ENCODE measurements around the gene CDK3.

The CDK3 gene

DNA sequence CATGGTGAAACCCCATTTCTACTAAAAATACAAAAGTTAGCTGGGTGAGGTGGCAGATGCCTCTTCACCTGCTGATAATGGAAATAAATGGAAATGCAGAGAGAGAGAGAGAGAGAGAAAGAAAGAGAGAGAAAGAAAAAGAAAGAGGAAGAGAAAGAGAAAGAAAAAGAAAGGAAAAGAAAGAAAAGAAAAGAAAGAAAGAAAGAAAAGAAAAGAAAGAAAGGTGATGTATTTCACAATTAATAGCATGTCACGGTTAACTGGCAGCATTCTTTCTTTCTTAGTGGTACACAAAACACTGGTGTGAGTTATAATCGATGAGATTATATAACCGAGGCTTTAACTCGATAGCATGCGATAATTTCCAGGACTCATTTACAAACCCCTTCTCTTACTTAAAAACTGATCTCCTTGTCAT, 24.9 kb upstream of the CDK3 start:
- Histone ChIP-seq H3K27ac (ENCODE audit: low read depth, low read length) (peak overlapping the region; percentile 79), H3K4me1 (ENCODE audit: control insufficient read depth in 5 of 5, insufficient read depth in 5 of 5, low read length in 5 of 5) (peaks cover 1 to 55% (median 39%) of the 10 kb centered on the region in 5 donors), H3K9ac (ENCODE audit: low read length in 5 of 5) (peak overlapping the region; percentile 2 to 78 (median 64)), H3K9me3 (ENCODE audit: control insufficient read depth in 5 of 5, low read length in 5 of 5) (no peaks in the 10 kb centered on the region), H3K4me3 (ENCODE audit: low read depth in 1 of 5, low read length in 5 of 5) (peak overlapping the region; percentile 1 to 49 (median 23)), H3K36me3 (ENCODE audit: control insufficient read depth in 5 of 5, insufficient read depth in 5 of 5, low read length in 5 of 5) (peaks cover 4 to 25% (median 13%) of the 10 kb centered on the region in 5 donors), H3K27me3 (ENCODE audit: control insufficient read depth in 5 of 5, insufficient read depth in 4 of 5, low read length in 5 of 5) (no peaks in the 10 kb centered on the region)

DNA sequence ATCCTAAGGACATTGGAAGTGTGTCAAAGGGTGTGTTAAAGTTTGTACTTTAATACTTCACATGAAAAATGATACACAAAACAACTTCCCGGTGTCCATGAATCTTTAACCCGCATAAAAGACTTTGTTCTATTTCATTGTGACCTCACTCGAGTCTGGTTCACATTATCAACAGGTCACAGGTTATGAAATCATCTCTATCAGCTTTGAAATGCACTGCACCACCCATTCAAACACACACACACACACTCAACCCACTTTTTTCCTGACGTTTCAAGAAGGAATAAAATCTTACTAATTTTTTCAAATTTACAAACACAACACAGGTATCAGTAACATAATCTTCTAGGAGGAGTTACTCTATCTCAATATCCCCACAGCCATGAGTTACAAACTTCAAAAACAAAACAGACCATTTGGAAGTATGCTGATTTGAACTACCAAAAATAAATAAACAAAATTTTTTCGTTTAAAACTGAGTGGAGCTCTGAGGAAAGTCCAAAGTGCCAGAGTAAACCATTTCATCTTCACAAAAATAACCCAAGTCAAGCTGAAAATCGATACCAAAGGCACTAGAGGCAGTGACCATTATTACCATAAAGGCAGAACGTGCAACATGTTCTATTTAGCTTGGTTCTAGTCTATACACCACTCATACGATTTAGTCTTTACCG, 24.3 kb upstream of the CDK3 start:
- Histone ChIP-seq H3K4me3 (ENCODE audit: low read depth in 1 of 5, low read length in 5 of 5) (peak overlapping the region; percentile 1 to 49 (median 23)), H3K36me3 (ENCODE audit: control insufficient read depth in 5 of 5, insufficient read depth in 5 of 5, low read length in 5 of 5) (peaks cover 4 to 22% (median 13%) of the 10 kb centered on the region in 5 donors), H3K9me3 (ENCODE audit: control insufficient read depth in 5 of 5, low read length in 5 of 5) (no peaks in the 10 kb centered on the region), H3K9ac (ENCODE audit: low read length in 5 of 5) (peak overlapping the region; percentile 48 to 78 (median 64)), H3K4me1 (ENCODE audit: control insufficient read depth in 5 of 5, insufficient read depth in 5 of 5, low read length in 5 of 5) (peaks cover 1 to 61% (median 45%) of the 10 kb centered on the region in 5 donors), H3K27ac (ENCODE audit: low read depth, low read length) (peak overlapping the region; percentile 79), H3K27me3 (ENCODE audit: control insufficient read depth in 5 of 5, insufficient read depth in 4 of 5, low read length in 5 of 5) (no peaks in the 10 kb centered on the region)

DNA sequence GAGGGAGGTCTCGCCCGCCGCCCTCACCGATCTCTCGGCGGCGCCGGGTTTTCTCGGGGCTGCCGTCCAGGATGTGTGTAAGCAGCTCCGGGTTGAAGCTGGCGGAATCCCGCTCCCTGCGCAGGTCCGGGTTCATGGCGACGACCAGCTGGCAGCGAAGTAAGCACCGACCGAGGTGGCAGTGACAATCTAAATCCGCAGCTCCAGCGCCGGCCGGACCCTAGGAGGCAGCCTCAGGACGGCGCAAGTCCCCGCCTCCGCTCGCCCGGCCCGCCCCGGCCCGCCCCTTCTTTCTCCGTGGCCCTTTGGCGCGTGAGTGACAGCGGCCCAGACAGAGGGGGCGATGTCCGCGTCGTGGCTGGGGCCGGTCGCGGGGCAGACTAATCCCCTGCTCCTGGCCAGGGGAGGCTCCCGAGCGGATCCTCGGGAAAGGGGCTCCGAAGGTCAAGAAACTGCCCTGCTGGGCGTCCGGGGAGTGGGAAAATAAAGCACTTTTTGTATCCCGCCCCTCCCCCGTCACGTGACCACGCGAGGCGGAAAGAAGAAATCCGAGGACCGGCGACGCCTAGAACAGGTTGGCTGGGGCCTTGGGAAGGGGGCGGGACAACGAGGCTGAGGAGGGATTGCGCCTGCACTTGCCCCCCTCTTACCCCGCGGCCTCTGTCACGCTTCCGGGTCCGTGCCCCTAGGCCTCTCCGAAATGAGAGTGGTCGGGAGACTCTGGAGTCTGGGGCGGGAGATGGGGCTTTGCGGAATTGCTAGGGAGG, 21.5 kb upstream of the CDK3 start, which contains the start of the genes ACOX1 and TEN1:
TSS of gene ACOX1 (minus strand) at position 229 of the 767 bp plus-strand sequence. CDS start at position 136, 93 bp downstream.
TSS of gene TEN1 (plus strand) at position 303 of the 767 bp plus-strand sequence. CDS start 6,953 bp downstream, outside the sequence.
- no peaks in the 10 kb centered on the region for H3K9me3 ChIP-seq (ENCODE audit: control insufficient read depth in 5 of 5, low read length in 5 of 5)
- peak within 1 kb of the TSS; percentile 99 for H3K27ac ChIP-seq (ENCODE audit: low read depth, low read length)
- H3K4me3 ChIP-seq (ENCODE audit: low read depth in 1 of 5, low read length in 5 of 5), result peak within 1 kb of the TSS; percentile 88 to 97 (median 93)
- H3K36me3 ChIP-seq (ENCODE audit: control insufficient read depth in 5 of 5, insufficient read depth in 5 of 5, low read length in 5 of 5), result peaks cover 0 to 3% (median 0%) of the 10 kb centered on the region in 5 donors
- H3K27me3 ChIP-seq (ENCODE audit: control insufficient read depth in 5 of 5, insufficient read depth in 4 of 5, low read length in 5 of 5), result no peaks in the 10 kb centered on the region
- peaks cover 1 to 83% (median 71%) of the 10 kb centered on the region in 5 donors for H3K4me1 ChIP-seq (ENCODE audit: control insufficient read depth in 5 of 5, insufficient read depth in 5 of 5, low read length in 5 of 5)
- peak within 1 kb of the TSS; percentile 91 to 99 (median 98) for H3K9ac ChIP-seq (ENCODE audit: low read length in 5 of 5)

DNA sequence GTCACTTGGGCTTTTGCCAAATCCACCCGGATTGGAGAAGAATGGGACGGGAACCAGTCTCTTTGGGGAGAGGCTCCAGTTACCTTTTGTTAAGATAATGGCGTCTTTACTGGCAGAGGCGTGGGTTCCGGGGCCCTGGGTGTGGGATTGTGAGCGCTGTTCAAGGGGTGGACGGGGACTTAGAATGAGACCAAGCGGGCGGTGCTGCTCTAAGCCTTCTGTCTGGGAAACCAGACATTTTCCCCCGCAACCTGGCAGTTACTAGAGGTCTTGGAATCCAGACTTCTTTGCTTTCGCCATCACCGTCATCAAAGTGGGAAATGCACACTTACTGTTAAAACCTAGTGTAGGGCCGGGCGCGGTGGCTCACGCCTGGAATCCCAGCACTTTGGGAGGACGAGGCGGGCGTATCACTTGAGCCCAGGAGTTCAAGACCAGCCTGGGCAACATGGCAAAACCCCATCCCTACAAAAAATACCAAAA, 20.9 kb upstream of the CDK3 start:
- peak overlapping the region; percentile 99 for H3K27ac ChIP-seq (ENCODE audit: low read depth, low read length)
- peak overlapping the region; percentile 90 to 99 (median 98) for H3K9ac ChIP-seq (ENCODE audit: low read length in 5 of 5)
- no peaks in the 10 kb centered on the region for H3K27me3 ChIP-seq (ENCODE audit: control insufficient read depth in 5 of 5, insufficient read depth in 4 of 5, low read length in 5 of 5)
- peak overlapping the region; percentile 84 to 97 (median 93) for H3K4me3 ChIP-seq (ENCODE audit: low read depth in 1 of 5, low read length in 5 of 5)
- H3K36me3 ChIP-seq (ENCODE audit: control insufficient read depth in 5 of 5, insufficient read depth in 5 of 5, low read length in 5 of 5), result no peaks in the 10 kb centered on the region
- H3K4me1 ChIP-seq (ENCODE audit: control insufficient read depth in 5 of 5, insufficient read depth in 5 of 5, low read length in 5 of 5), result peaks cover 1 to 84% (median 71%) of the 10 kb centered on the region in 5 donors
- no peaks in the 10 kb centered on the region for H3K9me3 ChIP-seq (ENCODE audit: control insufficient read depth in 5 of 5, low read length in 5 of 5)

DNA sequence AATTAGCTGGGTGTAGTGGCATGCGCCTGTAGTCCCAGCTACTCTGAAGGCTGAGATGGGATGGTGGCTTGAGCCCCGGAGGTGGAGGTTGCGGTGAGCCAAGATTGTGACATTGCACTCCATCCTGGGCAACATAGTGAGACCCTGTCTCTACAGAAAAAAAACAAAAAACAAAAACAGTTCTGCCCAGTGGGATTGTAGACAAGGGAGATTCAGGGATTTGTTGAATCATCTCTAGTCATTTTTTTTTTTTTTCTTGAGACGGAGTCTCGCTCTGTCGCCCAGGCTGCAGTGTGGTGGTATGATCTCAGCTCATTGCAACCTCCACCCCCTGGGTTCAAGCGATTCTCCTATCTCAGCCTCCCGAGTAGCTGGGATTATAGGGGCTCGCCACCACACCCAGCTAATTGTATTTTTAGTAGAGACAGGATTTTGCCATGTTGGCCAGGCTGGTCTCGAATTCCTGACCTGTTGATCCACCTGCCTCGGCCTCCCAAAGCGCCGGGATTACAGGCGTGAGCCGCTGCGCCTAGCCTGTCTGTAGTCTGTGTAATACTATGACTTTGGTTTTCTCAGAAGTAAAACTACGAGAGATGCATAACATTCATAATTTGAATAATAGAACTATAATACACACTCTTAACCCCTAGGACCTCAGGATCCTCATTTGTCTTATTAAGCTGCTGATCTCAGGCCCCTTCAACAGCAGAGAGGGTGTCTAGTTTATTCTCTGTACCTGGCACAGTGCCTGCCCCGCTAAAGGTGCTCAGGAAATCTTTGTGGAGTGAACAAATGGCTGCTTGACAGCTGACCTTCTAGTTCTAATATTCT, 20.3 kb upstream of the CDK3 start:
- H3K27ac ChIP-seq (ENCODE audit: low read depth, low read length), result peak overlapping the region; percentile 99
- H3K9ac ChIP-seq (ENCODE audit: low read length in 5 of 5), result peak overlapping the region in 3 of 5 donors; percentile 95 to 99 (median 98)
- peaks cover 1 to 79% (median 69%) of the 10 kb centered on the region in 5 donors for H3K4me1 ChIP-seq (ENCODE audit: control insufficient read depth in 5 of 5, insufficient read depth in 5 of 5, low read length in 5 of 5)
- H3K27me3 ChIP-seq (ENCODE audit: control insufficient read depth in 5 of 5, insufficient read depth in 4 of 5, low read length in 5 of 5), result no peaks in the 10 kb centered on the region
- no peaks in the 10 kb centered on the region for H3K36me3 ChIP-seq (ENCODE audit: control insufficient read depth in 5 of 5, insufficient read depth in 5 of 5, low read length in 5 of 5)
- H3K4me3 ChIP-seq (ENCODE audit: low read depth in 1 of 5, low read length in 5 of 5), result peak overlapping the region; percentile 84 to 97 (median 93)
- no peaks in the 10 kb centered on the region for H3K9me3 ChIP-seq (ENCODE audit: control insufficient read depth in 5 of 5, low read length in 5 of 5)

DNA sequence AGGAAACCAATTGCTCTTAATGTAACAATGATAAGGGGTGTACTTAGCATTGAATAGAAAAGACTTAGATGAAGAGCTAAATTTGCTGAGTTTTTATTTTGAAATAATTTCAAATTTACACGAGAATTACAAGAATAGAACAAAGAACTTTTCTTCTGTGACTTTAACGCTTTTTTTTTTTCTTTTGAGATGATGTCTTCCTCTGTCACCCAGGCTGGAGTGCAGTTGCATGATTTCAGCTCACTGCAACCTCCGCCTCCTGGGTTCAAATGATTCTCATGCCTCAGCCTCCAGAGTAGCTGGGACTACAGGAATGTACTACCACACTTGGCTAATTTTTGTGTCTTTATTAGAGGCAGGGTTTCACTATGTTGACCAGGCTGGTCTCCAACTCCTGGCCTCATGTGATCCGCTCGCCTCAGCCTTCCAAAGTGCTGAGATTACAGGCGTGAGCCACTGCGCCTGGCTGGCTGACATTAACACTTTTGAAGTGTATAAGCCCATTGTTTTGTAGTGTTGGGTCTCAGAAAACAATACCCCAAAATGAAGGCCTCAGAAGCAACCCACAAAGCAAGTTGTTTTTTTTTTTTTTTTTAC, 19.5 kb upstream of the CDK3 start:
- Histone ChIP-seq H3K9ac (ENCODE audit: low read length in 5 of 5) (peak overlapping the region in 2 of 5 donors; percentile 66 to 98), H3K4me3 (ENCODE audit: low read depth in 1 of 5, low read length in 5 of 5) (no peak overlapping the region), H3K27ac (ENCODE audit: low read depth, low read length) (peak overlapping the region; percentile 99), H3K9me3 (ENCODE audit: control insufficient read depth in 5 of 5, low read length in 5 of 5) (no peaks in the 10 kb centered on the region), H3K27me3 (ENCODE audit: control insufficient read depth in 5 of 5, insufficient read depth in 4 of 5, low read length in 5 of 5) (no peaks in the 10 kb centered on the region), H3K4me1 (ENCODE audit: control insufficient read depth in 5 of 5, insufficient read depth in 5 of 5, low read length in 5 of 5) (peaks cover 1 to 72% (median 61%) of the 10 kb centered on the region in 5 donors), H3K36me3 (ENCODE audit: control insufficient read depth in 5 of 5, insufficient read depth in 5 of 5, low read length in 5 of 5) (no peaks in the 10 kb centered on the region)

DNA sequence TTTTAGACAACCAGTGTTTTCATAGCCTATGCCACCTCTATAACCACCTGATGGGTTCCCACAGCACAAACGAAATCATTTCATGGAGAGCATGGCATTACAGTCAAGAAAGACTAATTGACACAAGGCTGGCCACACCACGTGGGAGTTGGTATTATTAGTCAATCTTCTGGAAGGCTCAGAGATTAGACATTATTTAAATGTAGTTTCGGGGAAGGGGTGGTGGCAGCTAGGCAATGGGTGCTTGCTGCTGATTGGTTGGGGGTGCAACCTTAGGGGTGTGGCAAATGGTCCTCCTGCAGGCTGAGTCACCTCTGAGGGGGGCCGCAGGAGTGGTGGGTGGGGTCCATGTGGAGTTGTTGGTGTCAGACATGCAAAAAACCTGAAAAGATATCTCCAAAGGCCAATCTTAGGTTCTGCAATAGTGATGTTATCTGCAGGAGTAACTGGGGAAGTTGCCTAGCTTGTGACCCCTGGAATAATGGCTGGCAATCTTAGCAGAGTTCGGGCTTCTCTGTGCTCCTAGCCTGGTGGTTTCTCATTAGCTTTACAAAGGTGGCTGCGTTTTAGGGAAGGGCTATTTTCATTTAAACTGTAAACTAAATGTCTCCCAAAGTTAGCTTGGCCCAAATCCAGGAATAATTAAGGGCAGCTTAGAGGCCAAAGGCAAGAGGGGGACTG, 17.0 kb upstream of the CDK3 start:
- Histone ChIP-seq H3K27ac (ENCODE audit: low read depth, low read length) (peak overlapping the region; percentile 64), H3K4me1 (ENCODE audit: control insufficient read depth in 5 of 5, insufficient read depth in 5 of 5, low read length in 5 of 5) (peaks cover 0 to 53% (median 40%) of the 10 kb centered on the region in 5 donors), H3K27me3 (ENCODE audit: control insufficient read depth in 5 of 5, insufficient read depth in 4 of 5, low read length in 5 of 5) (no peaks in the 10 kb centered on the region), H3K9me3 (ENCODE audit: control insufficient read depth in 5 of 5, low read length in 5 of 5) (no peaks in the 10 kb centered on the region), H3K36me3 (ENCODE audit: control insufficient read depth in 5 of 5, insufficient read depth in 5 of 5, low read length in 5 of 5) (peaks cover 0 to 6% (median 0%) of the 10 kb centered on the region in 5 donors), H3K9ac (ENCODE audit: low read length in 5 of 5) (peak overlapping the region in 2 of 5 donors; percentile 52 to 70), H3K4me3 (ENCODE audit: low read depth in 1 of 5, low read length in 5 of 5) (no peak overlapping the region)

DNA sequence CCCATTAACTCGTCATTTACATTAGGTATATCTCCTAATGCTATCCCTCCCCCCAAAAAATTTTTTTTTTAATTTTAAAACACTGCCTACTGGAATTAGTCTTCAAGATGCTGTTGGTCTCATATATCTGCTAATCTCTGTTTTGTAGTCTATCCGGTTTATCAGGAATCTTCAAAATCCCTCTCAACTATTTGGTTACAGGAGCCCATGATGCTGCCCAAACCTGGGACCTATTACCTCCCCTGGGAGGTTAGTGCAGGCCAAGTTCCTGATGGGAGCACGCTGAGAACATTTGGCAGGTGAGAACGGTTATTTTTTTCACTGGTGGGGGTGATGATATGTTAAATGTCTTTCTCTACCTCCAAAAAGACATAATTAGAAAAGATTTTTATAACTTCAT, 14.7 kb upstream of the CDK3 start:
- H3K4me3 ChIP-seq (ENCODE audit: low read depth in 1 of 5, low read length in 5 of 5), result no peak overlapping the region
- peaks cover 0 to 39% (median 24%) of the 10 kb centered on the region in 5 donors for H3K4me1 ChIP-seq (ENCODE audit: control insufficient read depth in 5 of 5, insufficient read depth in 5 of 5, low read length in 5 of 5)
- no peak overlapping the region for H3K9ac ChIP-seq (ENCODE audit: low read length in 5 of 5)
- peaks cover 0 to 6% (median 0%) of the 10 kb centered on the region in 5 donors for H3K36me3 ChIP-seq (ENCODE audit: control insufficient read depth in 5 of 5, insufficient read depth in 5 of 5, low read length in 5 of 5)
- no peaks in the 10 kb centered on the region for H3K9me3 ChIP-seq (ENCODE audit: control insufficient read depth in 5 of 5, low read length in 5 of 5)
- H3K27me3 ChIP-seq (ENCODE audit: control insufficient read depth in 5 of 5, insufficient read depth in 4 of 5, low read length in 5 of 5), result no peaks in the 10 kb centered on the region
- no peak overlapping the region for H3K27ac ChIP-seq (ENCODE audit: low read depth, low read length)

Measured in subcutaneous abdominal adipose tissue (tissue), 5 donors.